DND-41 (cell line): ENCODE measurements around the gene OTOGL.

ENCODE experiments used
- CTCF ChIP-seq: IDR thresholded peaks from 2 replicates; pipeline ENCODE4 v1.5.1; 2012; ENCODE audit warnings: borderline replicate concordance, low read length, moderate library complexity, mild to moderate bottlenecking; ENCODE audit not compliant: poor library complexity, severe bottlenecking; ENCODE audit errors: extremely low read depth
- EZH2 ChIP-seq: IDR thresholded peaks from 3 replicates; pipeline ENCODE4 v1.6.1; 2012; ENCODE audit warnings: borderline replicate concordance, low read depth, mild to moderate bottlenecking, moderate library complexity, low read length, inconsistent platforms; ENCODE audit not compliant: severe bottlenecking

GRCh38 chr12:80107221-80107620 is 7.9 kb downstream of the OTOGL start:
- no peak for TF ChIP-seq CTCF
- TF ChIP-seq EZH2: no peak
